GM04504 (cell line): Measurements from ENCODE around the gene PLD2.

Experiments
- DNase-seq: peaks from one replicate; pipeline ENCODE4 v3.0.0-alpha.2; 2012; ENCODE audit warnings: low read depth

The PLD2 gene

DNA sequence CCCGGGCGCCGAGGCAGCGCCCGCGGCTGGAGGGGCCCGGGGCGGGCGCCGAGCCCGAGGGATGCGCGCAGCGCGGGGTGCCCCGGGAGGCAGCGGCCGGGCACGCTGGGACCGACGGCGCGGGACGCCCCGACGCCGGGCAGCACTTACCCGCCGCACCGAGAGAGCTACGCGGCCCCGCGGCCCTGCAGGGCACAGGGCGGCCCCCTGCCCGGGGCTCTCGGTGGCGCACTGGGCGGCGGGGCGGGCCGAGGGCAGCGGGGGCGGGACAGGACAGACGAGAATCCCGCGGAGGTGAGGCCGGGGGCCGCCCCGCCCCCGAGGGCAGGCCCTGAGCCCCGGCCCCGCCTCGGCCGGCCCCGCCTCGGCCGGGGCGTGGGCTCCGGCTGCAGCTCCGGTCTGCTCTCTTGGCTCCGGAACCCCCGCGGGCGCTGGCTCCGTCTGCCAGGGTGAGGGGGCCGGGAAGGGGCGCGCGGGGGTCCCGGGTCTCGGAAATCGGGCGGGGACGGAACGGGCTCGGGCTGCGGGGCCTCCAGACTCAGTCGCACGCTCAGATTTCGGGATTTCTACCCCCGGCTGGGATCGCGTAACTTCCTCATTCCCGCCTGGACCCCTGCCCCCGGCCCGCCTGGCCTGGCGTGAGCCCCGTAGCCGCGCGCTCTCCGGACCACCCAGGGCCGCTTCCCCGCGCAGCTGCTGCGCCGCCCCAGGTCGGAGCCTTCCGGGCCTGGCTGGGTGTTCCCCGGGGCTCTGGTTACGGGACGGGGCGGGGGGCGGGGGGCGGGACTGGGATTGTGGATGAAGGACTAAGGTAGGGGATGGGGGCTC, at the start of gene PLD2:
Gene PLD2, plus strand, starts transcription at position 376 of the 828 bp plus-strand sequence. CDS start 621 bp downstream, outside the sequence.
- DNase-seq, result peak; percentile 62

DNA sequence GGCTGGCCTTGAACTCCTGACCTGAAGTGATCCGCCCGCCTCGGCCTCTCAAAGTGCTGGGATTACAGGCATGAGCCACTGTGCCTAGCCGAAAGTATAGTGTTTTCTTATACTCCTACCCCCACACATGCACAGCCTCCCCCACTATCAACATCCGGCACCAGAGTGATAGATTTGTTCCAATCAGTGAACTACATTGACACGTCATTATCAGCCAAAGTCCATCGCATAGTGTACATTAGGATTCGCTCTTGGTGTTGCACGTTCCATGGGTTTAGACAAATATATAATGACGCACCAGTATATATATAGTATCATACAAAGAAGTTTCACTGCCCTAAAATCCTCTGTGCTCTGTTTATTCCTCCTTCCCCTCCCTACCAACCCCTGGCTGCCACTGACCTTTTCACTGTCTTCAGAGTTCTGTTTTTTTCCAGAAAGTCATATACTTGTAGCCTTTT, 47.1 kb upstream of the PLD2 start:
- no peak for DNase-seq

DNA sequence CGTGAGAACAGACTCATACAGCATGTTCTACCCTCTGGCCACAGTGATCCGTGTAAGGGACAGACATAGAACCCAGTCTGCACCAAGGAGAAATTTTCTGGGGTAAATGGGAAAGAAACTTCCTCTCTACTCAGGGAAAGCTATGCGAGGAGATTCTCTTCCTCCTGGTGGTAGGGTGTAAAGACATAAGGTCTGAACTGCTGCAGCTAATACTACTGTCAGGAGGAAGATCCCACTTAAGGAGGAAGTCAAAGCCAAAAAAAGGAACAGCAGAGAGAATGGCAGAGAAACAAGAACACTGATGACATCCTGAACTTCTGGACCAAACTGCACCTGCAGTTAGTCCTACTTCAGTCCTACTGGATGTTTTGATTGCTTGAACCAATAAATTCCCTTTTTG, 42.4 kb upstream of the PLD2 start:
- DNase-seq, result no peak

DNA sequence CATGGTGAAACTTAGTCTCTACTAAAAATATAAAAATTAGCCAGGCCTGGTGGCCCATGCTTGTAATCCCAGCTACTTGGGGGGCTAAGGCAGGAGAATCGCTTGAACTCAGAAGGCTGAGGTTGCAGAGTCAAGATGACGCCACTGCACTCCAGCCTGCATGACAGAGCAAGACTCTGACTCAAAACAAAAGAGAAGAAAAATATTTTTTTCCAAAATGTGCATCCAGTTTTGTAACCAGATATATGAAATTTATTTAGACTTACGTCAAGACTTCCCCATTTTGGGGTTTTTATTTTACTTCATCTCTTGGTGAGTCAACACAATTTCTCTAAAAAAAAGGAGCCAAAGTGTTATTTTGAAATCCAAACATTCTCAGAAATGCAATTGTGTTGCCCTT, 40.8 kb upstream of the PLD2 start:
- no peak for DNase-seq

DNA sequence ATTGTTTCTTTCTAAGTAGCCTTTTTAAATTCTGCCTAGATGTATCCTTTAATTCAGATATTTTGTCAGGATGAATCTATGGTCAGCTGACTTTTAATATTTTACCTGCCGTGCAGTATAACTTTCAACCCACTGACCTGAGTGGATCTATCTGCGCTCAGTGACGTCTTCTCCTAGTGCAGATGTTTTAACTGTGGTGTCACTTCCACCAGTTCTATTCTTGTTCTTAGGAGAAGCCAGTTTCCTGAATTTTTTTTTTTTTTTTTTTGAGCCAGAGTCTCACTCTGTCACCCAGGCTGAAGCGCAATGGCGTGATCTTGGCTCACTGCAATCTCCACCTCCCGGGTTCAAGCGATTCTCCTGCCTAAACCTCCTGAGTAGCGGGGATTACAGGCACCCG, 40.2 kb upstream of the PLD2 start:
- DNase-seq, result no peak

- no peak for DNase-seq
Measured at GRCh38 chr17:4768298-4768697, 38.7 kb upstream of the PLD2 start.

- no peak for DNase-seq
Measured at GRCh38 chr17:4769628-4770027, 37.3 kb upstream of the PLD2 start.

DNA sequence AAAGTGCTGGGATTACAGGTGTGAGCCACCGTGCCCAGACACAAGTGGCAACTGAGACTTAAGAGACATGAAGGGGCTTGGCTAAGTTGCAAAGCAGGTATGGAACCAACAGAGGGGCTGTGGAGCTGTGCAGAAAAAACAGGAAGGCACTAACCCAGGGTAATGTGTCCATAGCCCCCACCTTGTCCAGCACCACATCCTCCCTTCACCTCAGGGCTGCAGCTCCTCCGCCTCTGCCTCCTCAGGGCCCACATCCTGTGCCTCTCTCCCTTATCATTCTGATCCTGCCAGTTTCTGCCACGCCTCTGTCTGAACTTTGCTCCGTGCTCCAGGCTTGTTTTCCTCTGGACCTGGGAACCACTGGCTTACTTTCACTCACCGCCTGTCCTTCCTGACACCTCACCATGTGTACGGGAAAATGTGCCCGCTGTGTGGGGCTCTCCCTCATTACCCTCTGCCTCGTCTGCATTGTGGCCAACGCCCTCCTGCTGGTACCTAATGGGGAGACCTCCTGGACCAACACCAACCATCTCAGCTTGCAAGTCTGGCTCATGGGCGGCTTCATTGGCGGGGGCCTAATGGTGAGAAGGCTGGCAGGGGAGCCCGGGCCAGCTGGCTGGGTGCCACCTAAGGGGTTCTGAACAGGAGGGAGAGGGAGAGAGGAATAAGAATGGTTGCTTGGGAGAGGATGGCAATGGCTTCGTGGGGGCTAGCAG, 35.3 kb upstream of the PLD2 start, which contains the start of gene TM4SF5:
Gene TM4SF5, plus strand, starts transcription at position 368 of the 716 bp plus-strand sequence. Its CDS starts 37 bp downstream, at position 405.
- DNase-seq, result no peak

GRCh38 chr17:4772235-4772613, 34.7 kb upstream of the PLD2 start:
- no peak for DNase-seq

GRCh38 chr17:4777969-4778760, 28.8 kb upstream of the PLD2 start:
- no peak for DNase-seq

- no peak for DNase-seq
Measured at GRCh38 chr17:4780325-4780955, 26.5 kb upstream of the PLD2 start.

- DNase-seq, result no peak
Measured at GRCh38 chr17:4782652-4783051, 24.3 kb upstream of the PLD2 start.

DNA sequence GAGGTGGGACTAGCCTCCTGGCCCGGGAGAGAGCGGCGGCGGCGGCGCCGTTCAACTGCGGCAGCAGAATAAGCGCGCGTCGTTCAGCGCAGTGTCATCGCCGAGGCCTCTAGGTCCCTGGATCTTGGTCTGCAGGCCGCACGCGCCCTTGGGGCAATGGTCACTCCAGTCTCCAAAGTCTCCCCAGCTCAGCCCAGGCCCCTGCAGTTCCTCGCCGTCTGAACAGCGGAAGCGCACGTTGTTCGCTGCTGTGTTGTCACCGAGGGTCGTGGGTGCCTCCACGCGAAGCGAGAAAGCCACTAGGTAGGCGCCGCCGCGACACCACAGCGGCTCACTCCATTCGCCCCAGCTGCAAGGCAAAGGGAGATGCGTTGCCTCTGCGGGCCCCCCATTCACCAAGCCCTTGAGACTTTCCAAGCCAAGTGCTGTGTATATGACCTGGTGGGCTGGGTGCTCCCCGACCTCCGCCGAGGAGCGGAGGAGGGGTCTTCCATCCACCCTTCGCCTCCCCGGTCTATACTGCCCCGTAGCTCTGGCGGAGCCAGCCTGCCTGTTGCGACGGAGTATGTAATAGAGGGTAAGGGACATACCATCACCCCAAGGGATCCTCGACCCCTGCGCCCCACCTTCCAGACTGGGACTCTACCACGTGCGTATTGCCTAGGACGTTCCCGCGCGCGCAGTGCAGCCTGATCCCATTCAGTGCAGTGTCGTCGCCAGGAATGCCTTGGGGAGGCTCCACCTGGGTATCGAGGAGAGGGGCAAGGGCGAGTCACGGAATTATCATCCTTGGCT, 21.4 kb upstream of the PLD2 start:
- no peak for DNase-seq

DNA sequence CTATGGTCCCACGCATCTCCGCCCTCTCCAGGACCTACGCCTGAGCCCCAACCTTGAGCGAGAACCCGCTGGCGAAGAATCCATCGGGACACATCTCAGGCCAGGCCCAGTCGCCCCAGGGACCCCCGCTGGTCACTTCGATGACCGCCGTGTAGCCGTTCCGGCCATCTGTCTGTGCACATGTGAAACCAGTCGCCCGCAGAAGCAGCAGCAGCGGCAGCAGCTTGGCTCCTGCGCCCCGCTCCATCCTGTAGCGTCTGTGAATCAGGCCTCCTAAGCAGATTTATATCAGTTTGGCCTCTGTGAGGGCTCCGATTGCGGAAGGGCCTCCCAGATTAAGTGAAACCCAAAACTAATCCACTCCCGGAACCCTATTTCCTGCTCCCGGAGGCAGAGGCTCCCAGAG, 20.8 kb upstream of the PLD2 start, which contains the start of gene VMO1:
Gene VMO1, minus strand, starts transcription at position 259 of the 406 bp plus-strand sequence. Its CDS starts 12 bp downstream, at position 247.
- DNase-seq, result no peak

GRCh38 chr17:4786516-4786915, 20.4 kb upstream of the PLD2 start:
- no peak for DNase-seq

- no peak for DNase-seq
Measured at GRCh38 chr17:4788159-4788806, 18.7 kb upstream of the PLD2 start.

GRCh38 chr17:4788807-4789700, 17.9 kb upstream of the PLD2 start, which contains the start of gene GLTPD2:
Gene GLTPD2, plus strand, starts transcription at chr17:4788964. Its CDS starts 48 bp downstream, at chr17:4789012.
- no peak for DNase-seq

GRCh38 chr17:4789701-4789950, 17.3 kb upstream of the PLD2 start:
- no peak for DNase-seq

GRCh38 chr17:4789951-4790704, 16.8 kb upstream of the PLD2 start:
- DNase-seq, result peak; percentile 69
